ENCODE results near the gene GPD1. TPM values are rescaled to one million over a fixed set of nuclear protein-coding genes. Genes with fewer than 3 reads are reported as not detected.

GPD1 gene
- total and polyA plus RNA-seq, 9 of the 15 experiments (the other 6 are each of a cell fraction or from before 2014, with no cell fraction given), result 0.13 to 1.00 (median 0.55) TPM

- no peak overlapping the region for H2AFZ ChIP-seq (ENCODE audit: low read depth, low read length)
- no peak overlapping the region for H3K4me2 ChIP-seq (ENCODE audit: insufficient read depth, low read length)
- in situ Hi-C loops (cut with MboI) (no loop called here), intact Hi-C loops (cut with micrococcal nuclease) (no loop called here)
- H3K36me3 ChIP-seq (ENCODE audit: control insufficient read depth, insufficient read depth, low read length), result peaks cover 36% of the 10 kb centered on the region
- ChIA-PET CTCF (ENCODE audit: low intra/inter-chr PET ratio) (no interaction called here), POLR2A (interaction anchor here (0.8 to 1.3 kb wide), 2 partner anchors 18 to 24 kb away, joined by 3 to 4 read pairs; partner anchors contain the start of gene CERS5)
- H3K79me2 ChIP-seq (ENCODE audit: control insufficient read depth, insufficient read depth, low read length), result peaks cover 8% of the 10 kb centered on the region; the same call in 1 of the 3 replicates
- H3K9me3 ChIP-seq (replicated peaks; ENCODE audit: control insufficient read depth, insufficient read depth, low read depth, low read length), result no peaks in the 10 kb centered on the region
- ATAC-seq (no peak), FAIRE-seq (no peak), DNase-seq (ENCODE audit: extremely low read depth in 1 of 4, low spot score in 3 of 4) (no peak)
- 86% methylated on average over 8 of the region's 8 CpGs for WGBS (ENCODE audit: insufficient coverage, low coverage, missing lambda C conversion rate)
- no peak overlapping the region for H3K4me3 ChIP-seq
- H3K4me1 ChIP-seq (replicated peaks in 1 of 2; ENCODE audit: control insufficient read depth in 2 of 2, insufficient read depth in 2 of 2, low read length in 2 of 2), result peaks cover 0 to 4% of the 10 kb centered on the region in 2 experiments; a peak in 1 of 5 replicates
- no peaks in the 10 kb centered on the region for H4K20me1 ChIP-seq (replicated peaks; ENCODE audit: control insufficient read depth, insufficient read depth, low read length)
- H3K27ac ChIP-seq (ENCODE audit: extremely low read depth, low read depth, low read length), result no peak overlapping the region
- no peaks in the 10 kb centered on the region for H3K27me3 ChIP-seq (ENCODE audit: control insufficient read depth in 2 of 2, insufficient read depth in 2 of 2, low read length in 2 of 2)
- no peaks in the 10 kb centered on the region for H3K9me1 ChIP-seq (ENCODE audit: control insufficient read depth, insufficient read depth, low read length)
- BruUV-seq (replicated peaks), result no TSS peak
- no peak overlapping the region for H3K9ac ChIP-seq (ENCODE audit: insufficient read depth in 1 of 2, low read depth in 2 of 2, low read length in 2 of 2)
- TF ChIP-seq MNT (conservative IDR thresholded peaks at IDR 0.05), result no peak
- no peak for TF ChIP-seq DIDO1 (tag; IDR thresholded peaks at IDR 0.05; ENCODE audit: low read depth)
- TF ChIP-seq ZNF347 (CRISPR knock-in tag; IDR thresholded peaks at IDR 0.05; ENCODE audit: low read depth), result no peak
- no peak for TF ChIP-seq ZKSCAN1 (IDR thresholded peaks at IDR 0.05; ENCODE audit: low read depth, low read length)
- TF ChIP-seq C11orf30 (IDR thresholded peaks at IDR 0.05; ENCODE audit: low read depth), result no peak
- TF ChIP-seq ZNF184 (CRISPR knock-in tag; IDR thresholded peaks at IDR 0.05), result no peak
- TF ChIP-seq ZNF324 (CRISPR knock-in tag; IDR thresholded peaks at IDR 0.05), result no peak
- no peak for TF ChIP-seq PRDM10 (IDR thresholded peaks at IDR 0.05; ENCODE audit: partially characterized antibody)
- TF ChIP-seq TAF7 (tag; IDR thresholded peaks at IDR 0.05), result no peak
- no peak for TF ChIP-seq FOXP4 (CRISPR knock-in tag; IDR thresholded peaks at IDR 0.05; ENCODE audit: borderline replicate concordance)
- TF ChIP-seq LEF1 (IDR thresholded peaks at IDR 0.05), result no peak
- TF ChIP-seq ID3 (CRISPR knock-in tag; IDR thresholded peaks at IDR 0.05), result no peak
- TF ChIP-seq ID3 (tag; IDR thresholded peaks at IDR 0.05), result no peak
- no peak for TF ChIP-seq TCFL5 (CRISPR knock-in tag; conservative IDR thresholded peaks at IDR 0.05)
- TF ChIP-seq IRF2 (CRISPR knock-in tag; IDR thresholded peaks at IDR 0.05), result no peak
- TF ChIP-seq DNMT1 (IDR thresholded peaks at IDR 0.05), result no peak
- no peak for TF ChIP-seq U2AF2 (optimal IDR thresholded peaks at IDR 0.05; ENCODE audit: low read depth, low read length)
Observed at GRCh38 chr12:50142993-50143392, 39.2 kb downstream of the GPD1 start.
